ENCODE results near the gene MIEF1. TPM values are rescaled to one million over a fixed set of nuclear protein-coding genes. Genes with fewer than 3 reads are reported as not detected.

The MIEF1 gene
- total and polyA plus RNA-seq, 4 donors: 7.1 to 28.9 (median 17.4) TPM

- Histone ChIP-seq H3K36me3 (ENCODE audit: control insufficient read depth in 4 of 4, insufficient read depth in 4 of 4, low read length in 4 of 4) (no peaks in the 10 kb centered on the region), H3K9me3 (ENCODE audit: control insufficient read depth in 4 of 4, insufficient read depth in 3 of 4, low read length in 3 of 4) (no peaks in the 10 kb centered on the region), H3K27me3 (ENCODE audit: control insufficient read depth in 3 of 3, insufficient read depth in 3 of 3, low read length in 2 of 3) (no peaks in the 10 kb centered on the region), H3K4me1 (ENCODE audit: control insufficient read depth in 5 of 5, insufficient read depth in 5 of 5, low read length in 5 of 5) (peaks cover 2 to 23% (median 13%) of the 10 kb centered on the region in 5 donors), H3K9ac (ENCODE audit: insufficient read depth in 1 of 2, low read length in 2 of 2) (no peak overlapping the region), H3K4me3 (no peak overlapping the region), H3K27ac (ENCODE audit: low read depth in 1 of 2, low read length in 1 of 2) (no peak overlapping the region)
- WGBS, 2 donors: 42 to 69% methylated on average over 2 of the region's 2 CpGs
- DNase-seq: peak in 1 of 3 donors; percentile 29
- ATAC-seq (ENCODE audit: insufficient read depth, low FRiP score): no peak
- no peak for TF ChIP-seq CTCF (IDR thresholded peaks at IDR 0.05; ENCODE audit: control extremely low read depth, extremely low read depth)
Measured at GRCh38 chr22:39498368-39498767, 3.7 kb upstream of the MIEF1 start.

- ATAC-seq (ENCODE audit: insufficient read depth, low FRiP score) (no peak), DNase-seq (peak in 1 of 3 donors; percentile 26)
- H3K27ac ChIP-seq (ENCODE audit: low read depth in 1 of 2, low read length in 1 of 2): no peak overlapping the region
- H3K4me3 ChIP-seq: no peak overlapping the region
- H3K4me1 ChIP-seq (ENCODE audit: control insufficient read depth in 5 of 5, insufficient read depth in 5 of 5, low read length in 5 of 5): peaks cover 2 to 27% (median 15%) of the 10 kb centered on the region in 5 donors
- no peak for TF ChIP-seq CTCF (IDR thresholded peaks at IDR 0.05; ENCODE audit: control extremely low read depth, extremely low read depth)
- H3K9me3 ChIP-seq (ENCODE audit: control insufficient read depth in 4 of 4, insufficient read depth in 3 of 4, low read length in 3 of 4): no peaks in the 10 kb centered on the region
- WGBS, 2 donors: 62 to 71% methylated on average over 3 of the region's 3 CpGs
- peaks cover 0 to 2% (median under 1%) of the 10 kb centered on the region in 4 donors for H3K36me3 ChIP-seq (ENCODE audit: control insufficient read depth in 4 of 4, insufficient read depth in 4 of 4, low read length in 4 of 4)
- H3K27me3 ChIP-seq (ENCODE audit: control insufficient read depth in 3 of 3, insufficient read depth in 3 of 3, low read length in 2 of 3): no peaks in the 10 kb centered on the region
- no peak overlapping the region for H3K9ac ChIP-seq (ENCODE audit: insufficient read depth in 1 of 2, low read length in 2 of 2)
Measured at GRCh38 chr22:39498802-39499201, 3.3 kb upstream of the MIEF1 start.

DNA sequence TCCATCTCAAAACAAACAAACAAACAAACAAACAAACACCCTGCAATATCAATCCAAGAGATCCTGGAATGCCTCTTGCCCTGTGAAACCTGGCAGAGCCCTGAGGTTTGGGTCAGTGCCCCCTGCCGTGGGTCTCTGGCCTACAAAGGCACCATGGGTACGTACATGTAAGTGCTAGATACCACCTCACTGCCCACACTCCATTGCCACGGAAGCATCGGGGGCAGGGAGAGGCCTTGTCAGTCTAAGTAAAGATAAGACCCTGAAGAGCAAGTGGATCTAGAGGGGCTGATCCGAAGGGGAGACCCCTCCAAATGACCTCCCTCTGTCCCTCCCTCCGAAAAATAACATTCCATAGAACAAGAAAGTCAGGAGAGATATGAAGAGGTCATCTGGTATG, 2.0 kb upstream of the MIEF1 start:
- H3K4me3 ChIP-seq: no peak overlapping the region
- ATAC-seq (ENCODE audit: insufficient read depth, low FRiP score): no peak
- no peak for DNase-seq
- H3K36me3 ChIP-seq (ENCODE audit: control insufficient read depth in 4 of 4, insufficient read depth in 4 of 4, low read length in 4 of 4): peaks cover 3 to 9% (median 7%) of the 10 kb centered on the region in 4 donors
- H3K27me3 ChIP-seq (ENCODE audit: control insufficient read depth in 3 of 3, insufficient read depth in 3 of 3, low read length in 2 of 3): no peaks in the 10 kb centered on the region
- peak overlapping the region in 1 of 2 donors; percentile 61 for H3K9ac ChIP-seq (ENCODE audit: insufficient read depth in 1 of 2, low read length in 2 of 2)
- TF ChIP-seq CTCF (IDR thresholded peaks at IDR 0.05; ENCODE audit: control extremely low read depth, extremely low read depth): no peak
- 86 to 92% methylated on average over 6 of the region's 6 CpGs for WGBS, 2 donors
- no peaks in the 10 kb centered on the region for H3K9me3 ChIP-seq (ENCODE audit: control insufficient read depth in 4 of 4, insufficient read depth in 3 of 4, low read length in 3 of 4)
- H3K4me1 ChIP-seq (ENCODE audit: control insufficient read depth in 5 of 5, insufficient read depth in 5 of 5, low read length in 5 of 5): peaks cover 2 to 27% (median 18%) of the 10 kb centered on the region in 5 donors
- no peak overlapping the region for H3K27ac ChIP-seq (ENCODE audit: low read depth in 1 of 2, low read length in 1 of 2)

DNA sequence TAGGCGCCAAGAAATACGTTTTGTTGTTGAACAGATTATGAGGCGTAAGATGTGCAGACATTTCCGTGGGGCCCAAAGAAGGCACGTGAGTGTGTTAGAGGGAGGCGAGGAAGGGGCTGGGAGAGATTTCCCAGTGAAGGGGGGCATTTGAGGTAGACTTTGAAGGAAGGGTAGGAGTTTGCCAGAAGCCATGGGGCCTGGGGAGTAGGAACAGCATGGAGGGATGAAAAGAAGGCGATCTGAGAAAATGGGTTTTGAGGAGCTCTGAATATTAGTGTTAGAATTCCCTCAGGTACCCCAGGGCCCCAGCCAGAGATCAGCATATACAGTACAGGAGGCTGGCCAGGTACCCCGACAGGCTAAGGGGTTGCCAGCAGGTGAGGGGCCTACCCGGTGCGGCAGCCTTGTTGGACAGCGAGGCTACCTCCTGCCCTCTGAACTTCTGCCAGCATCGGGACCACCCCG, 414 bp upstream of the MIEF1 start:
- WGBS, 2 donors: 39 to 50% methylated on average over 13 of the region's 13 CpGs
- TF ChIP-seq CTCF (IDR thresholded peaks at IDR 0.05; ENCODE audit: control extremely low read depth, extremely low read depth): no peak

More for the DNA sequence above, 414 bp upstream of the MIEF1 start:
- peak; percentile 2 for ATAC-seq (ENCODE audit: insufficient read depth, low FRiP score)
- no peaks in the 10 kb centered on the region for H3K9me3 ChIP-seq (ENCODE audit: control insufficient read depth in 4 of 4, insufficient read depth in 3 of 4, low read length in 3 of 4)
- peak overlapping the region; percentile 79 to 84 for H3K27ac ChIP-seq (ENCODE audit: low read depth in 1 of 2, low read length in 1 of 2)
- H3K9ac ChIP-seq (ENCODE audit: insufficient read depth in 1 of 2, low read length in 2 of 2): peak overlapping the region in 1 of 2 donors; percentile 87
- H3K4me3 ChIP-seq: peak overlapping the region; percentile 27
- H3K36me3 ChIP-seq (ENCODE audit: control insufficient read depth in 4 of 4, insufficient read depth in 4 of 4, low read length in 4 of 4): peaks cover 10 to 21% (median 16%) of the 10 kb centered on the region in 4 donors
- peaks cover 2 to 27% (median 18%) of the 10 kb centered on the region in 5 donors for H3K4me1 ChIP-seq (ENCODE audit: control insufficient read depth in 5 of 5, insufficient read depth in 5 of 5, low read length in 5 of 5)
- DNase-seq: peak in 1 of 3 donors; percentile 39
- no peaks in the 10 kb centered on the region for H3K27me3 ChIP-seq (ENCODE audit: control insufficient read depth in 3 of 3, insufficient read depth in 3 of 3, low read length in 2 of 3)
